T-helper 17 cell (primary cell): ENCODE data around the gene BTBD9. TPM values are rescaled to one million over a fixed set of nuclear protein-coding genes. Genes with fewer than 3 reads are reported as not detected.

Experiments used
- ATAC-seq: fragments of 150-1000 bp; cut with Tn5 transposase; 2 replicates; pipeline ENCODE4 v1.10.0; 2021; ENCODE audit warnings: mild to moderate bottlenecking, moderate library complexity
- DNase-seq, 3 donors: peaks; one replicate each; pipeline versions ENCODE4 v3.0.0 to v3.0.0-alpha.2; 2020 to 2021
- H3K9me3 ChIP-seq: one replicate; pipeline ENCODE4 v1.7.0; 2013; ENCODE audit warnings: low read length, mild to moderate bottlenecking; ENCODE audit not compliant: control insufficient read depth, poor library complexity, severe bottlenecking
- H3K27ac Mint-ChIP-seq: one replicate; pipeline ENCODE4 v1.8.0; 2022; ENCODE audit warnings: mild to moderate bottlenecking, moderate library complexity, mixed read lengths
- H3K27me3 Mint-ChIP-seq: one replicate; pipeline ENCODE4 v1.8.0; 2022; ENCODE audit warnings: mixed read lengths
- H3K36me3 Mint-ChIP-seq: one replicate; pipeline ENCODE4 v1.8.0; 2022; ENCODE audit warnings: low read depth, mixed read lengths
- H3K4me1 Mint-ChIP-seq: one replicate; pipeline ENCODE4 v1.8.0; 2022; ENCODE audit warnings: mild to moderate bottlenecking, mixed read lengths
- H3K4me3 Mint-ChIP-seq: one replicate; pipeline ENCODE4 v1.8.0; 2022; ENCODE audit warnings: mild to moderate bottlenecking, moderate library complexity, mixed read lengths
- total RNA-seq, 4 donors: library from RNA in 2 of 4; stranded (reverse) in 2 of 4; gene quantifications; one replicate each; pipeline ENCODE4 v1.2.3 and lab custom pipeline; 2022 to 2026

BTBD9 gene
- total RNA-seq, 2 donors from 2014 or later, result 61.3 to 63.5 TPM

- Mint-ChIP-seq H3K4me1 (peaks cover 5% of the 10 kb centered on the region), H3K27ac (no peak overlapping the region), H3K4me3 (no peak overlapping the region), H3K36me3 (peaks cover 2% of the 10 kb centered on the region), H3K27me3 (no peaks in the 10 kb centered on the region)
- ATAC-seq (no peak), DNase-seq (no peak)
- no peaks in the 10 kb centered on the region for H3K9me3 ChIP-seq
Observed at GRCh38 chr6:38281126-38281525, 358.6 kb downstream of the BTBD9 start.

GRCh38 chr6:38279963-38280588 is 359.7 kb downstream of the BTBD9 start:
- H3K36me3 Mint-ChIP-seq, result peaks cover under 1% of the 10 kb centered on the region
- no peak for DNase-seq
- H3K4me3 Mint-ChIP-seq, result no peak overlapping the region
- H3K9me3 ChIP-seq, result no peaks in the 10 kb centered on the region
- H3K27ac Mint-ChIP-seq, result no peak overlapping the region
- H3K4me1 Mint-ChIP-seq, result peaks cover 5% of the 10 kb centered on the region
- ATAC-seq, result no peak
- H3K27me3 Mint-ChIP-seq, result no peaks in the 10 kb centered on the region

- H3K4me3 Mint-ChIP-seq, result no peak overlapping the region
- ATAC-seq (no peak), DNase-seq (no peak)
- H3K27ac Mint-ChIP-seq, result no peak overlapping the region
- peaks cover 5% of the 10 kb centered on the region for H3K4me1 Mint-ChIP-seq
- no peaks in the 10 kb centered on the region for H3K36me3 Mint-ChIP-seq
- H3K9me3 ChIP-seq, result no peaks in the 10 kb centered on the region
- H3K27me3 Mint-ChIP-seq, result no peaks in the 10 kb centered on the region
Observed at GRCh38 chr6:38279423-38279822, 360.3 kb downstream of the BTBD9 start.

GRCh38 chr6:38273325-38273724 is 366.4 kb downstream of the BTBD9 start:
- no peak for ATAC-seq

GRCh38 chr6:38272222-38272621 is 367.5 kb downstream of the BTBD9 start:
- H3K27ac Mint-ChIP-seq, result no peak overlapping the region
- DNase-seq (no peak), ATAC-seq (no peak)
- peaks cover 6% of the 10 kb centered on the region for H3K36me3 Mint-ChIP-seq
- no peak overlapping the region for H3K4me3 Mint-ChIP-seq
- peaks cover 18% of the 10 kb centered on the region for H3K4me1 Mint-ChIP-seq
- no peaks in the 10 kb centered on the region for H3K9me3 ChIP-seq
- no peaks in the 10 kb centered on the region for H3K27me3 Mint-ChIP-seq

More at GRCh38 chr6:38273325-38273724, 366.4 kb downstream of the BTBD9 start:
- no peaks in the 10 kb centered on the region for H3K27me3 Mint-ChIP-seq
- no peak overlapping the region for H3K27ac Mint-ChIP-seq
- H3K9me3 ChIP-seq, result no peaks in the 10 kb centered on the region
- peaks cover 18% of the 10 kb centered on the region for H3K4me1 Mint-ChIP-seq
- no peak for DNase-seq
- H3K4me3 Mint-ChIP-seq, result no peak overlapping the region
- peaks cover 6% of the 10 kb centered on the region for H3K36me3 Mint-ChIP-seq

GRCh38 chr6:38271081-38271480 is 368.6 kb downstream of the BTBD9 start:
- H3K4me3 Mint-ChIP-seq, result no peak overlapping the region
- no peak for ATAC-seq

GRCh38 chr6:38270367-38270766 is 369.4 kb downstream of the BTBD9 start:
- Mint-ChIP-seq H3K4me1 (peaks cover 18% of the 10 kb centered on the region), H3K4me3 (no peak overlapping the region), H3K36me3 (peaks cover 6% of the 10 kb centered on the region), H3K27me3 (no peaks in the 10 kb centered on the region), H3K27ac (no peak overlapping the region)
- ATAC-seq, result no peak
- no peaks in the 10 kb centered on the region for H3K9me3 ChIP-seq
- DNase-seq, result no peak

More at GRCh38 chr6:38271081-38271480, 368.6 kb downstream of the BTBD9 start:
- Mint-ChIP-seq H3K36me3 (peaks cover 6% of the 10 kb centered on the region), H3K27me3 (no peaks in the 10 kb centered on the region), H3K27ac (no peak overlapping the region), H3K4me1 (peaks cover 18% of the 10 kb centered on the region)
- DNase-seq, result no peak
- no peaks in the 10 kb centered on the region for H3K9me3 ChIP-seq

GRCh38 chr6:38269461-38270172 is 370.1 kb downstream of the BTBD9 start:
- ATAC-seq (no peak), DNase-seq (no peak)
- Mint-ChIP-seq H3K27me3 (no peaks in the 10 kb centered on the region), H3K4me1 (peaks cover 18% of the 10 kb centered on the region), H3K36me3 (peaks cover 6% of the 10 kb centered on the region), H3K27ac (no peak overlapping the region), H3K4me3 (no peak overlapping the region)
- no peaks in the 10 kb centered on the region for H3K9me3 ChIP-seq

GRCh38 chr6:38268342-38268741 is 371.4 kb downstream of the BTBD9 start:
- H3K9me3 ChIP-seq, result no peaks in the 10 kb centered on the region
- Mint-ChIP-seq H3K4me1 (peaks cover 19% of the 10 kb centered on the region), H3K27me3 (no peaks in the 10 kb centered on the region), H3K27ac (no peak overlapping the region), H3K4me3 (peak overlapping the region; percentile 57), H3K36me3 (peaks cover 9% of the 10 kb centered on the region)
- no peak for ATAC-seq
- DNase-seq, result no peak

- H3K27ac Mint-ChIP-seq, result no peak overlapping the region
- H3K4me3 Mint-ChIP-seq, result no peak overlapping the region
- peaks cover 9% of the 10 kb centered on the region for H3K36me3 Mint-ChIP-seq
- no peaks in the 10 kb centered on the region for H3K9me3 ChIP-seq
- DNase-seq (no peak), ATAC-seq (no peak)
- H3K27me3 Mint-ChIP-seq, result no peaks in the 10 kb centered on the region
- H3K4me1 Mint-ChIP-seq, result peaks cover 22% of the 10 kb centered on the region
Observed at GRCh38 chr6:38266921-38267354, 372.8 kb downstream of the BTBD9 start.

GRCh38 chr6:38264605-38265004 is 375.1 kb downstream of the BTBD9 start:
- Mint-ChIP-seq H3K4me1 (peaks cover 24% of the 10 kb centered on the region), H3K4me3 (no peak overlapping the region), H3K36me3 (peaks cover 9% of the 10 kb centered on the region), H3K27me3 (no peaks in the 10 kb centered on the region), H3K27ac (no peak overlapping the region)
- DNase-seq (no peak), ATAC-seq (no peak)
- no peaks in the 10 kb centered on the region for H3K9me3 ChIP-seq

- no peaks in the 10 kb centered on the region for H3K9me3 ChIP-seq
- peaks cover 5% of the 10 kb centered on the region for H3K36me3 Mint-ChIP-seq
- H3K4me3 Mint-ChIP-seq, result no peak overlapping the region
- DNase-seq, result no peak
- H3K4me1 Mint-ChIP-seq, result peaks cover 19% of the 10 kb centered on the region
- peak overlapping the region; percentile 67 for H3K27ac Mint-ChIP-seq
- H3K27me3 Mint-ChIP-seq, result no peaks in the 10 kb centered on the region
- ATAC-seq, result no peak
Observed at GRCh38 chr6:38262609-38263008, 377.1 kb downstream of the BTBD9 start.

GRCh38 chr6:38262026-38262425 is 377.7 kb downstream of the BTBD9 start:
- H3K9me3 ChIP-seq, result no peaks in the 10 kb centered on the region
- Mint-ChIP-seq H3K27ac (peak overlapping the region; percentile 67), H3K27me3 (no peaks in the 10 kb centered on the region), H3K4me1 (peaks cover 19% of the 10 kb centered on the region), H3K36me3 (peaks cover 5% of the 10 kb centered on the region), H3K4me3 (no peak overlapping the region)
- DNase-seq (no peak), ATAC-seq (no peak)

GRCh38 chr6:38261626-38262025 is 378.1 kb downstream of the BTBD9 start:
- Mint-ChIP-seq H3K36me3 (peaks cover 5% of the 10 kb centered on the region), H3K27ac (peak overlapping the region; percentile 67), H3K4me3 (no peak overlapping the region), H3K4me1 (peaks cover 19% of the 10 kb centered on the region), H3K27me3 (no peaks in the 10 kb centered on the region)
- DNase-seq (no peak), ATAC-seq (no peak)
- no peaks in the 10 kb centered on the region for H3K9me3 ChIP-seq
